K562 (cell line): ENCODE measurements around the gene BDKRB2. TPM values are rescaled to one million over a fixed set of nuclear protein-coding genes. Genes with fewer than 3 reads are reported as not detected.

Experiments used
- CGGBP1 ChIP-seq: fragments of 250-450 bp; sonication (Bioruptor Pico); IDR thresholded peaks from 2 replicates; pipeline ENCODE4 v1.9.0; 2021; ENCODE audit warnings: mild to moderate bottlenecking
- MEIS2 ChIP-seq: fragments of 450-650 bp; IDR thresholded peaks from 2 replicates; pipeline ENCODE4 v1.6.1; 2014; ENCODE audit warnings: mild to moderate bottlenecking; ENCODE audit not compliant: partially characterized antibody
- MTF1 ChIP-seq: fragments of 250-450 bp; sonication (Bioruptor Pico); IDR thresholded peaks from 2 replicates; pipeline ENCODE4 v1.9.0; 2021; ENCODE audit warnings: moderate library complexity, mild to moderate bottlenecking, inconsistent platforms, borderline replicate concordance
- RBM22 ChIP-seq: fragments of 200-400 bp; formaldehyde crosslinking; IDR thresholded peaks from 2 replicates; pipeline ENCODE4 v1.6.1; 2018; ENCODE audit warnings: low read length, low read depth; ENCODE audit not compliant: poor library complexity, severe bottlenecking
- ZNF780A ChIP-seq: fragments of 250-450 bp; sonication (Bioruptor Pico); IDR thresholded peaks from 2 replicates; pipeline ENCODE4 v1.5.0; 2021; ENCODE audit warnings: mild to moderate bottlenecking
- polyA plus RNA-seq, 8 experiments: library from polyadenylated mRNA; depleted of rRNA in 4 of 8; stranded (reverse) in 5 of 8; unstranded in 3 of 8; fragments of >200 nt; fragmentation: Nextera tagmentation in 2 of 8; fragmentation: Illumina TruSeq in 1 of 8; extraction: Ambion mirVana in 2 of 8; extraction: Trizol in 1 of 8; gene quantifications; 2 replicates each; pipeline versions ENCODE4 v1.2.1 to v1.2.3, GENCODE V29; 2011 to 2014; ENCODE audit warnings: inconsistent platforms in 1 of 8, missing spikeins in 1 of 8
- total RNA-seq, 7 experiments: library from RNA; depleted of rRNA in 6 of 7; stranded (reverse); fragments of >200 nt in 6 of 7; fragmentation: Illumina TruSeq in 2 of 7; extraction: Trizol in 2 of 7; gene quantifications; 2 replicates each; pipeline versions ENCODE4 v1.2.1 to v1.2.3, GENCODE V29; 2011 to 2021; ENCODE audit warnings: low replicate concordance in 1 of 7
- TF ChIP-seq, protein P1 (sequence below): fragments of 250-450 bp; sonication (Bioruptor Pico); IDR thresholded peaks from 2 replicates; pipeline ENCODE4 v1.5.1; 2021; ENCODE audit warnings: mild to moderate bottlenecking
- TF ChIP-seq, protein P2 (sequence below): fragments of 450-650 bp; formaldehyde crosslinking; IDR thresholded peaks from 2 replicates; pipeline ENCODE4 v1.4.0; 2020; ENCODE audit warnings: mild to moderate bottlenecking, moderate library complexity
- TF ChIP-seq, protein P3 (sequence below): sonication (generic); formaldehyde crosslinking; IDR thresholded peaks from 2 replicates; pipeline ENCODE4 v1.8.1; 2023; ENCODE audit warnings: mild to moderate bottlenecking, missing genetic modification reagents

The BDKRB2 gene
- total and polyA plus RNA-seq, 9 of the 15 experiments (the other 6 are each of a cell fraction or from before 2014, with no cell fraction given), result 0.02 TPM; not detected in 8

- TF ChIP-seq, protein P1, sequence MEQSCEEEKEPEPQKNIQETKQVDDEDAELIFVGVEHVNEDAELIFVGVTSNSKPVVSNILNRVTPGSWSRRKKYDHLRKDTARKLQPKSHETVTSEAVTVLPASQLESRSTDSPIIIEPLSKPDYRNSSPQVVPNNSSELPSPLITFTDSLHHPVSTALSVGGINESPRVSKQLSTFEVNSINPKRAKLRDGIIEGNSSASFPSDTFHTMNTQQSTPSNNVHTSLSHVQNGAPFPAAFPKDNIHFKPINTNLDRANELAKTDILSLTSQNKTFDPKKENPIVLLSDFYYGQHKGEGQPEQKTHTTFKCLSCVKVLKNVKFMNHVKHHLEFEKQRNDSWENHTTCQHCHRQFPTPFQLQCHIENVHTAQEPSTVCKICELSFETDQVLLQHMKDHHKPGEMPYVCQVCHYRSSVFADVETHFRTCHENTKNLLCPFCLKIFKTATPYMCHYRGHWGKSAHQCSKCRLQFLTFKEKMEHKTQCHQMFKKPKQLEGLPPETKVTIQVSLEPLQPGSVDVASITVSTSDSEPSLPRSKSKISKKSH (CRISPR knock-in tag), result no peak
- TF ChIP-seq, protein P2, sequence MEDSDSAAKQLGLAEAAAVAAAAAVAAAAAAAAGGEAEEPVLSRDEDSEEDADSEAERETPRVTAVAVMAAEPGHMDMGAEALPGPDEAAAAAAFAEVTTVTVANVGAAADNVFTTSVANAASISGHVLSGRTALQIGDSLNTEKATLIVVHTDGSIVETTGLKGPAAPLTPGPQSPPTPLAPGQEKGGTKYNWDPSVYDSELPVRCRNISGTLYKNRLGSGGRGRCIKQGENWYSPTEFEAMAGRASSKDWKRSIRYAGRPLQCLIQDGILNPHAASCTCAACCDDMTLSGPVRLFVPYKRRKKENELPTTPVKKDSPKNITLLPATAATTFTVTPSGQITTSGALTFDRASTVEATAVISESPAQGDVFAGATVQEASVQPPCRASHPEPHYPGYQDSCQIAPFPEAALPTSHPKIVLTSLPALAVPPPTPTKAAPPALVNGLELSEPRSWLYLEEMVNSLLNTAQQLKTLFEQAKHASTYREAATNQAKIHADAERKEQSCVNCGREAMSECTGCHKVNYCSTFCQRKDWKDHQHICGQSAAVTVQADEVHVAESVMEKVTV (CRISPR knock-in tag), result no peak
- TF ChIP-seq RBM22 (no peak), CGGBP1 (CRISPR knock-in tag) (no peak), ZNF780A (CRISPR knock-in tag) (no peak), MEIS2 (no peak), MTF1 (CRISPR knock-in tag) (no peak)
- TF ChIP-seq, protein P3, sequence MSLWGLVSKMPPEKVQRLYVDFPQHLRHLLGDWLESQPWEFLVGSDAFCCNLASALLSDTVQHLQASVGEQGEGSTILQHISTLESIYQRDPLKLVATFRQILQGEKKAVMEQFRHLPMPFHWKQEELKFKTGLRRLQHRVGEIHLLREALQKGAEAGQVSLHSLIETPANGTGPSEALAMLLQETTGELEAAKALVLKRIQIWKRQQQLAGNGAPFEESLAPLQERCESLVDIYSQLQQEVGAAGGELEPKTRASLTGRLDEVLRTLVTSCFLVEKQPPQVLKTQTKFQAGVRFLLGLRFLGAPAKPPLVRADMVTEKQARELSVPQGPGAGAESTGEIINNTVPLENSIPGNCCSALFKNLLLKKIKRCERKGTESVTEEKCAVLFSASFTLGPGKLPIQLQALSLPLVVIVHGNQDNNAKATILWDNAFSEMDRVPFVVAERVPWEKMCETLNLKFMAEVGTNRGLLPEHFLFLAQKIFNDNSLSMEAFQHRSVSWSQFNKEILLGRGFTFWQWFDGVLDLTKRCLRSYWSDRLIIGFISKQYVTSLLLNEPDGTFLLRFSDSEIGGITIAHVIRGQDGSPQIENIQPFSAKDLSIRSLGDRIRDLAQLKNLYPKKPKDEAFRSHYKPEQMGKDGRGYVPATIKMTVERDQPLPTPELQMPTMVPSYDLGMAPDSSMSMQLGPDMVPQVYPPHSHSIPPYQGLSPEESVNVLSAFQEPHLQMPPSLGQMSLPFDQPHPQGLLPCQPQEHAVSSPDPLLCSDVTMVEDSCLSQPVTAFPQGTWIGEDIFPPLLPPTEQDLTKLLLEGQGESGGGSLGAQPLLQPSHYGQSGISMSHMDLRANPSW (CRISPR knock-in tag), result no peak
These were observed 57.4 kb downstream of the BDKRB2 start (continued) for GRCh38 chr14:96261772-96262655.
